HEK293 (cell line): ENCODE results near the gene CTH.

Experiments
- CTCF ChIA-PET: fragments of 350-600 bp; formaldehyde crosslinking; extraction: SDS; loops from one replicate; lab custom pipeline; 2021; ENCODE audit warnings: antibody characterized with exemption; lab: Yijun Ruan, JAX
- POLR2A ChIA-PET: fragments of 300-600 bp; formaldehyde crosslinking; extraction: SDS; loops from one replicate; lab custom pipeline; 2020; ENCODE audit warnings: antibody characterized with exemption, inconsistent platforms; lab: Yijun Ruan, JAX
- H3K27ac ChIP-seq: fragments of 200-500 bp; sonication (Bioruptor generic); 2 replicates; pipeline ENCODE4 v1.5.1; 2014; ENCODE audit warnings: low read depth, low read length, control low read depth, inconsistent platforms; ENCODE audit errors: extremely low read depth
- H3K36me3 ChIP-seq, 2 experiments: fragments of 200-500 bp in 1 of 2; sonication (Bioruptor generic) in 1 of 2; 1 replicate in 1 of 2; 2 replicates in 1 of 2; pipeline ENCODE4 v1.5.1; 2014 to 2017; ENCODE audit warnings: inconsistent platforms in 2 of 2, low read length in 2 of 2; ENCODE audit not compliant: control insufficient read depth in 2 of 2, insufficient read depth in 1 of 2
- H3K4me1 ChIP-seq: fragments of 200-500 bp; sonication (Bioruptor generic); 2 replicates; pipeline ENCODE4 v1.5.1; 2014; ENCODE audit warnings: mild to moderate bottlenecking, low read length, inconsistent platforms; ENCODE audit not compliant: control insufficient read depth, insufficient read depth
- H3K4me3 ChIP-seq: 2 replicates; pipeline ENCODE4 v1.5.1; 2011; ENCODE audit warnings: low read depth, mild to moderate bottlenecking, control low read depth, low read length, moderate library complexity
- H3K9me3 ChIP-seq: fragments of 200-500 bp; sonication (Bioruptor generic); 2 replicates; pipeline ENCODE4 v1.5.1; 2014; ENCODE audit warnings: low read depth, low read length, inconsistent platforms; ENCODE audit not compliant: control insufficient read depth, insufficient read depth
- FEZF1 ChIP-seq: fragments of 450-650 bp; formaldehyde crosslinking; IDR thresholded peaks from 2 replicates; pipeline ENCODE4 v1.5.1; 2016; ENCODE audit warnings: missing biosample characterization, missing genetic modification characterization
- GLI2 ChIP-seq: fragments of 450-650 bp; formaldehyde crosslinking; IDR thresholded peaks from 2 replicates; pipeline ENCODE4; 2017; ENCODE audit warnings: missing biosample characterization, missing genetic modification characterization, low read depth, borderline replicate concordance
- GLIS1 ChIP-seq: fragments of 450-650 bp; formaldehyde crosslinking; IDR thresholded peaks from 2 replicates; pipeline ENCODE4 v1.5.1; 2016; ENCODE audit warnings: missing biosample characterization, missing genetic modification characterization
- KLF16 ChIP-seq: fragments of 450-650 bp; formaldehyde crosslinking; IDR thresholded peaks from 2 replicates; pipeline ENCODE4 v1.5.1; 2017; ENCODE audit warnings: missing biosample characterization, missing genetic modification characterization
- MYNN ChIP-seq: fragments of 450-650 bp; formaldehyde crosslinking; IDR thresholded peaks from 2 replicates; pipeline ENCODE4 v1.5.1; 2016; ENCODE audit warnings: missing biosample characterization, missing genetic modification characterization, borderline replicate concordance
- PRDM1 ChIP-seq: fragments of 450-650 bp; formaldehyde crosslinking; IDR thresholded peaks from 2 replicates; pipeline ENCODE4; 2016; ENCODE audit warnings: missing biosample characterization, missing genetic modification characterization
- SP7 ChIP-seq: fragments of 450-650 bp; formaldehyde crosslinking; IDR thresholded peaks from 2 replicates; pipeline ENCODE4 v1.5.1; 2016; ENCODE audit warnings: missing biosample characterization, missing genetic modification characterization
- YY1 ChIP-seq: fragments of 450-650 bp; formaldehyde crosslinking; IDR thresholded peaks from 2 replicates; pipeline ENCODE4 v1.5.1; 2018; ENCODE audit warnings: missing biosample characterization, missing genetic modification characterization
- ZNF121 ChIP-seq: fragments of 450-650 bp; formaldehyde crosslinking; IDR thresholded peaks from 2 replicates; pipeline ENCODE4 v1.5.1; 2016; ENCODE audit warnings: missing biosample characterization, missing genetic modification characterization
- ZNF146 ChIP-seq: fragments of 450-650 bp; formaldehyde crosslinking; IDR thresholded peaks from 2 replicates; pipeline ENCODE4 v1.5.1; 2016; ENCODE audit warnings: missing biosample characterization, missing genetic modification characterization
- ZNF169 ChIP-seq: fragments of 450-650 bp; formaldehyde crosslinking; IDR thresholded peaks from 2 replicates; pipeline ENCODE4 v1.5.1; 2016; ENCODE audit warnings: missing biosample characterization, missing genetic modification characterization
- ZNF23 ChIP-seq: fragments of 450-650 bp; formaldehyde crosslinking; IDR thresholded peaks from 2 replicates; pipeline ENCODE4 v1.5.1; 2016; ENCODE audit warnings: missing biosample characterization, missing genetic modification characterization, borderline replicate concordance
- ZNF416 ChIP-seq: fragments of 450-650 bp; formaldehyde crosslinking; IDR thresholded peaks from 2 replicates; pipeline ENCODE4 v1.5.1; 2016; ENCODE audit warnings: missing biosample characterization, missing genetic modification characterization
- ZNF776 ChIP-seq: fragments of 450-650 bp; formaldehyde crosslinking; IDR thresholded peaks from 2 replicates; pipeline ENCODE4 v1.5.0; 2017; ENCODE audit warnings: missing biosample characterization, missing genetic modification characterization, borderline replicate concordance
- ZSCAN30 ChIP-seq: fragments of 450-650 bp; IDR thresholded peaks from 2 replicates; pipeline ENCODE4 v1.5.1; 2018; ENCODE audit warnings: missing biosample characterization, mild to moderate bottlenecking, missing genetic modification characterization, moderate library complexity
- TF ChIP-seq, protein P1 (sequence below): fragments of 450-650 bp; formaldehyde crosslinking; IDR thresholded peaks from 2 replicates; pipeline ENCODE4 v1.5.1; 2016; ENCODE audit warnings: missing biosample characterization, missing genetic modification characterization
- TF ChIP-seq, protein P2 (sequence below): fragments of 450-650 bp; formaldehyde crosslinking; IDR thresholded peaks from 2 replicates; pipeline ENCODE4 v1.5.1; 2016; ENCODE audit warnings: missing biosample characterization, missing genetic modification characterization
- TF ChIP-seq, protein P3 (sequence below): fragments of 450-650 bp; formaldehyde crosslinking; IDR thresholded peaks from 2 replicates; pipeline ENCODE4 v1.5.1; 2016; ENCODE audit warnings: missing biosample characterization, missing genetic modification characterization
- TF ChIP-seq, protein P4 (sequence below): fragments of 450-650 bp; formaldehyde crosslinking; IDR thresholded peaks from 2 replicates; pipeline ENCODE4 v1.5.1; 2017; ENCODE audit warnings: missing biosample characterization, missing genetic modification characterization
- TF ChIP-seq, protein P5 (sequence below): fragments of 450-650 bp; formaldehyde crosslinking; IDR thresholded peaks from 2 replicates; pipeline ENCODE4 v1.5.1; 2016; ENCODE audit warnings: missing biosample characterization, missing genetic modification characterization
- TF ChIP-seq, protein P6 (sequence below): fragments of 450-650 bp; formaldehyde crosslinking; IDR thresholded peaks from 2 replicates; pipeline ENCODE4 v1.5.1; 2016; ENCODE audit warnings: missing biosample characterization, missing genetic modification characterization, low read depth

Gene CTH

DNA sequence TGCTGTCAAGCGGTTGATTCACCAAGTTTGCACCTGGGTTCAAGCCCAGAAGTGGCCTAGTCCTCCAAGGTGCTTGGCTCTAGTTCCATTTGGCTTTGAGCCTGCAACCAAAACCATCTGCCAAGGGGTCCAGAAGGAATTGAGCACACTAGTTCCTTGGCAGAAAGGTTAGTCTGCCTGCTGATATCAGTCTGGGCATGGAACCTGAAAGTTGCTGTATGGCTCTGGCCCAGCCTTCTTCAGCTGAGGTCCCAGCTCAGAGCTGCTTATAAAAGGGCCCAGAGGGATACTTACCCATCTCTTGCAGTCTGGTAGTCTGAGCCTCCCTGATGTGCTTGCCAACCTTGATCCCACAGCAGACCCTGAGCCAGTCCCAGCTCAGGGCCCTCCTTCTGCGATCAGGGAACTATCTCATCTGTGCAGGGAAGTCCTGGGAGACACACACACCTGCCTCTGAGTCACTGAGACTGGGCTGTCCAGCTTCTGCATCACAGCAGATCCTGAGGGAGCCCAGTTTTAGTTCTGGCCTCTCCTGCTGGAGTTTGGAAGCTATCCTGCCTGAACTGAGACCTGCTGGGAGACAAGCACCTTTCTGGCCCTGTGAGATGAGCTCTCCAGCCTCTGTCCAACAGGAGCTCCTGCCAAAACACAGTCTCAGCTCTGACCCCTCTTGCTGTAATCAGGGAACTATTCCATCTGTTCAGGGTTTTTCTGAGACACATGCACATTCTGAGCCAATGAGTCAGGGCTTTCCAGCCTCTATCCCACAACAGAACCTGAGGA is 75.8 kb downstream of the CTH start:
- Histone ChIP-seq H3K27ac (no peak overlapping the region), H3K4me1 (no peaks in the 10 kb centered on the region), H3K9me3 (no peaks in the 10 kb centered on the region), H3K36me3 (no peaks in the 10 kb centered on the region), H3K4me3 (no peak overlapping the region)
- POLR2A ChIA-PET = interaction anchor here (0.9 to 1.3 kb wide), 2 partner anchors 76 to 133 kb away, joined by 3 to 5 read pairs; partner anchors contain the start of genes ANKRD13C and CTH
- TF ChIP-seq ZNF121 (tag by site-specific recombination) = no peak
- TF ChIP-seq PRDM1 (tag by site-specific recombination) = no peak
- TF ChIP-seq, protein P1, sequence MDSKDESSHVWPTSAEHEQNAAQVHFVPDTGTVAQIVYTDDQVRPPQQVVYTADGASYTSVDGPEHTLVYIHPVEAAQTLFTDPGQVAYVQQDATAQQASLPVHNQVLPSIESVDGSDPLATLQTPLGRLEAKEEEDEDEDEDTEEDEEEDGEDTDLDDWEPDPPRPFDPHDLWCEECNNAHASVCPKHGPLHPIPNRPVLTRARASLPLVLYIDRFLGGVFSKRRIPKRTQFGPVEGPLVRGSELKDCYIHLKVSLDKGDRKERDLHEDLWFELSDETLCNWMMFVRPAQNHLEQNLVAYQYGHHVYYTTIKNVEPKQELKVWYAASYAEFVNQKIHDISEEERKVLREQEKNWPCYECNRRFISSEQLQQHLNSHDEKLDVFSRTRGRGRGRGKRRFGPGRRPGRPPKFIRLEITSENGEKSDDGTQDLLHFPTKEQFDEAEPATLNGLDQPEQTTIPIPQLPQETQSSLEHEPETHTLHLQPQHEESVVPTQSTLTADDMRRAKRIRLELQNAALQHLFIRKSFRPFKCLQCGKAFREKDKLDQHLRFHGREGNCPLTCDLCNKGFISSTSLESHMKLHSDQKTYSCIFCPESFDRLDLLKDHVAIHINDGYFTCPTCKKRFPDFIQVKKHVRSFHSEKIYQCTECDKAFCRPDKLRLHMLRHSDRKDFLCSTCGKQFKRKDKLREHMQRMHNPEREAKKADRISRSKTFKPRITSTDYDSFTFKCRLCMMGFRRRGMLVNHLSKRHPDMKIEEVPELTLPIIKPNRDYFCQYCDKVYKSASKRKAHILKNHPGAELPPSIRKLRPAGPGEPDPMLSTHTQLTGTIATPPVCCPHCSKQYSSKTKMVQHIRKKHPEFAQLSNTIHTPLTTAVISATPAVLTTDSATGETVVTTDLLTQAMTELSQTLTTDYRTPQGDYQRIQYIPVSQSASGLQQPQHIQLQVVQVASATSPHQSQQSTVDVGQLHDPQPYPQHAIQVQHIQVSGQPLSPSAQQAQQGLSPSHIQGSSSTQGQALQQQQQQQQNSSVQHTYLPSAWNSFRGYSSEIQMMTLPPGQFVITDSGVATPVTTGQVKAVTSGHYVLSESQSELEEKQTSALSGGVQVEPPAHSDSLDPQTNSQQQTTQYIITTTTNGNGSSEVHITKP = peak; percentile 91
- no peak for TF ChIP-seq ZNF23 (tag by site-specific recombination)
- TF ChIP-seq GLI2 (tag by site-specific recombination) = no peak
- TF ChIP-seq, protein P2, sequence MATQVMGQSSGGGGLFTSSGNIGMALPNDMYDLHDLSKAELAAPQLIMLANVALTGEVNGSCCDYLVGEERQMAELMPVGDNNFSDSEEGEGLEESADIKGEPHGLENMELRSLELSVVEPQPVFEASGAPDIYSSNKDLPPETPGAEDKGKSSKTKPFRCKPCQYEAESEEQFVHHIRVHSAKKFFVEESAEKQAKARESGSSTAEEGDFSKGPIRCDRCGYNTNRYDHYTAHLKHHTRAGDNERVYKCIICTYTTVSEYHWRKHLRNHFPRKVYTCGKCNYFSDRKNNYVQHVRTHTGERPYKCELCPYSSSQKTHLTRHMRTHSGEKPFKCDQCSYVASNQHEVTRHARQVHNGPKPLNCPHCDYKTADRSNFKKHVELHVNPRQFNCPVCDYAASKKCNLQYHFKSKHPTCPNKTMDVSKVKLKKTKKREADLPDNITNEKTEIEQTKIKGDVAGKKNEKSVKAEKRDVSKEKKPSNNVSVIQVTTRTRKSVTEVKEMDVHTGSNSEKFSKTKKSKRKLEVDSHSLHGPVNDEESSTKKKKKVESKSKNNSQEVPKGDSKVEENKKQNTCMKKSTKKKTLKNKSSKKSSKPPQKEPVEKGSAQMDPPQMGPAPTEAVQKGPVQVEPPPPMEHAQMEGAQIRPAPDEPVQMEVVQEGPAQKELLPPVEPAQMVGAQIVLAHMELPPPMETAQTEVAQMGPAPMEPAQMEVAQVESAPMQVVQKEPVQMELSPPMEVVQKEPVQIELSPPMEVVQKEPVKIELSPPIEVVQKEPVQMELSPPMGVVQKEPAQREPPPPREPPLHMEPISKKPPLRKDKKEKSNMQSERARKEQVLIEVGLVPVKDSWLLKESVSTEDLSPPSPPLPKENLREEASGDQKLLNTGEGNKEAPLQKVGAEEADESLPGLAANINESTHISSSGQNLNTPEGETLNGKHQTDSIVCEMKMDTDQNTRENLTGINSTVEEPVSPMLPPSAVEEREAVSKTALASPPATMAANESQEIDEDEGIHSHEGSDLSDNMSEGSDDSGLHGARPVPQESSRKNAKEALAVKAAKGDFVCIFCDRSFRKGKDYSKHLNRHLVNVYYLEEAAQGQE = no peak
- CTCF ChIA-PET = interaction anchor here (0.6 to 1.2 kb wide), 4 partner anchors 172 to 516 kb away, joined by 3 to 5 read pairs (median 3); no protein-coding TSS in a partner anchor

DNA sequence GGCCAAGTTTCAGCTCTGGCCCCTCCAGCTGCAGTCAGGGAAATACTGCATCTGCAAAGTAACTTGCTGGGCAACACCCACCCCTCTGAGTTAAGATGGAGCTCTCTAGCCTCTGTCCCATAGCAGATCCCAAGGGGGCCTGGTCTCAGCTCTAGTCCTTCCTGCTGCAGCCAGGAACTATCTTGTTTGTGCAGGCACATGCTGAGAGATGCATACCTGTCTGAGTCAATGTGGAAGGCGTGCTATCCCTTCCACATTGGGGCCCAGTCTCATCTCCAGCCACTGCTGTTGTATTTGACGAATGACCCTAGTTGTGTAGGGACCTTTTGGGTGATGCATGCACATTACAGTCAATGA is 76.4 kb downstream of the CTH start:
- H3K36me3 ChIP-seq = no peaks in the 10 kb centered on the region
- POLR2A ChIA-PET = interaction anchor here (1.3 kb wide), 1 partner anchor 133 kb away, joined by 5 read pairs; the partner anchor contains the start of gene ANKRD13C
- no peaks in the 10 kb centered on the region for H3K9me3 ChIP-seq
- no peak overlapping the region for H3K27ac ChIP-seq
- no peak overlapping the region for H3K4me3 ChIP-seq
- H3K4me1 ChIP-seq = no peaks in the 10 kb centered on the region
- CTCF ChIA-PET = interaction anchor here (0.6 to 1.1 kb wide), 3 partner anchors 346 to 517 kb away, joined by 3 to 5 read pairs (median 3); no protein-coding TSS in a partner anchor
- TF ChIP-seq KLF16 (tag by site-specific recombination) (no peak), YY1 (tag by site-specific recombination) (no peak), FEZF1 (tag by site-specific recombination) (no peak), GLIS1 (tag by site-specific recombination) (no peak), ZNF146 (tag by site-specific recombination) (no peak), ZNF416 (tag by site-specific recombination) (no peak), ZSCAN30 (no peak), ZNF776 (tag by site-specific recombination) (no peak), ZNF169 (tag by site-specific recombination) (no peak), MYNN (no peak), SP7 (tag by site-specific recombination) (no peak)
- TF ChIP-seq, protein P3, sequence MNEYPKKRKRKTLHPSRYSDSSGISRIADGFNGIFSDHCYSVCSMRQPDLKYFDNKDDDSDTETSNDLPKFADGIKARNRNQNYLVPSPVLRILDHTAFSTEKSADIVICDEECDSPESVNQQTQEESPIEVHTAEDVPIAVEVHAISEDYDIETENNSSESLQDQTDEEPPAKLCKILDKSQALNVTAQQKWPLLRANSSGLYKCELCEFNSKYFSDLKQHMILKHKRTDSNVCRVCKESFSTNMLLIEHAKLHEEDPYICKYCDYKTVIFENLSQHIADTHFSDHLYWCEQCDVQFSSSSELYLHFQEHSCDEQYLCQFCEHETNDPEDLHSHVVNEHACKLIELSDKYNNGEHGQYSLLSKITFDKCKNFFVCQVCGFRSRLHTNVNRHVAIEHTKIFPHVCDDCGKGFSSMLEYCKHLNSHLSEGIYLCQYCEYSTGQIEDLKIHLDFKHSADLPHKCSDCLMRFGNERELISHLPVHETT (tag by site-specific recombination) = no peak
- TF ChIP-seq, protein P4, sequence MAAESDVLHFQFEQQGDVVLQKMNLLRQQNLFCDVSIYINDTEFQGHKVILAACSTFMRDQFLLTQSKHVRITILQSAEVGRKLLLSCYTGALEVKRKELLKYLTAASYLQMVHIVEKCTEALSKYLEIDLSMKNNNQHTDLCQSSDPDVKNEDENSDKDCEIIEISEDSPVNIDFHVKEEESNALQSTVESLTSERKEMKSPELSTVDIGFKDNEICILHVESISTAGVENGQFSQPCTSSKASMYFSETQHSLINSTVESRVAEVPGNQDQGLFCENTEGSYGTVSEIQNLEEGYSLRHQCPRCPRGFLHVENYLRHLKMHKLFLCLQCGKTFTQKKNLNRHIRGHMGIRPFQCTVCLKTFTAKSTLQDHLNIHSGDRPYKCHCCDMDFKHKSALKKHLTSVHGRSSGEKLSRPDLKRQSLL (tag by site-specific recombination) = no peak
- TF ChIP-seq, protein P5, sequence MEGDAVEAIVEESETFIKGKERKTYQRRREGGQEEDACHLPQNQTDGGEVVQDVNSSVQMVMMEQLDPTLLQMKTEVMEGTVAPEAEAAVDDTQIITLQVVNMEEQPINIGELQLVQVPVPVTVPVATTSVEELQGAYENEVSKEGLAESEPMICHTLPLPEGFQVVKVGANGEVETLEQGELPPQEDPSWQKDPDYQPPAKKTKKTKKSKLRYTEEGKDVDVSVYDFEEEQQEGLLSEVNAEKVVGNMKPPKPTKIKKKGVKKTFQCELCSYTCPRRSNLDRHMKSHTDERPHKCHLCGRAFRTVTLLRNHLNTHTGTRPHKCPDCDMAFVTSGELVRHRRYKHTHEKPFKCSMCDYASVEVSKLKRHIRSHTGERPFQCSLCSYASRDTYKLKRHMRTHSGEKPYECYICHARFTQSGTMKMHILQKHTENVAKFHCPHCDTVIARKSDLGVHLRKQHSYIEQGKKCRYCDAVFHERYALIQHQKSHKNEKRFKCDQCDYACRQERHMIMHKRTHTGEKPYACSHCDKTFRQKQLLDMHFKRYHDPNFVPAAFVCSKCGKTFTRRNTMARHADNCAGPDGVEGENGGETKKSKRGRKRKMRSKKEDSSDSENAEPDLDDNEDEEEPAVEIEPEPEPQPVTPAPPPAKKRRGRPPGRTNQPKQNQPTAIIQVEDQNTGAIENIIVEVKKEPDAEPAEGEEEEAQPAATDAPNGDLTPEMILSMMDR (tag by site-specific recombination) = no peak
- TF ChIP-seq, protein P6, sequence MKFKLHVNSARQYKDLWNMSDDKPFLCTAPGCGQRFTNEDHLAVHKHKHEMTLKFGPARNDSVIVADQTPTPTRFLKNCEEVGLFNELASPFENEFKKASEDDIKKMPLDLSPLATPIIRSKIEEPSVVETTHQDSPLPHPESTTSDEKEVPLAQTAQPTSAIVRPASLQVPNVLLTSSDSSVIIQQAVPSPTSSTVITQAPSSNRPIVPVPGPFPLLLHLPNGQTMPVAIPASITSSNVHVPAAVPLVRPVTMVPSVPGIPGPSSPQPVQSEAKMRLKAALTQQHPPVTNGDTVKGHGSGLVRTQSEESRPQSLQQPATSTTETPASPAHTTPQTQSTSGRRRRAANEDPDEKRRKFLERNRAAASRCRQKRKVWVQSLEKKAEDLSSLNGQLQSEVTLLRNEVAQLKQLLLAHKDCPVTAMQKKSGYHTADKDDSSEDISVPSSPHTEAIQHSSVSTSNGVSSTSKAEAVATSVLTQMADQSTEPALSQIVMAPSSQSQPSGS = no peak
